K562 (cell line): ENCODE results near the gene FGF14. TPM values are rescaled to one million over a fixed set of nuclear protein-coding genes. Genes with fewer than 3 reads are reported as not detected.

Experiments
- ATAC-seq: fragments of 200-7000 bp; cut with Tn5 transposase; 3 replicates; pipeline ENCODE4 v1.9.1; 2020; ENCODE audit warnings: moderate library complexity
- BruUV-seq: library from RNA; stranded (reverse); fragments of 400-500 nt; replicated peaks from 2 replicates; lab custom pipeline; 2021; lab: Mats Ljungman, UMichigan
- CTCF ChIA-PET: fragments of 300-600 bp; formaldehyde crosslinking; extraction: SDS; loops from one replicate; lab custom pipeline; 2021; ENCODE audit warnings: low intra/inter-chr PET ratio; lab: Yijun Ruan, JAX
- POLR2A ChIA-PET: fragments of 300-600, 350-650 bp; sonication (Branson Sonifier 250); formaldehyde crosslinking; extraction: SDS; loops from one replicate; lab custom pipeline; 2021; ENCODE audit warnings: antibody characterized with exemption, inconsistent platforms; lab: Yijun Ruan, JAX
- DNase-seq, 4 experiments: peaks; one replicate each; pipeline versions ENCODE4 v3.0.0 to v3.0.0-alpha.2; 2011 to 2018; ENCODE audit warnings: low spot score in 3 of 4, mixed read lengths in 3 of 4; ENCODE audit errors: extremely low read depth in 1 of 4
- FAIRE-seq: peaks from 2 replicates; lab custom pipeline; 2011; peaks lifted over from hg19 to GRCh38; lab: Jason Lieb, UNC
- H2AFZ ChIP-seq: 2 replicates; pipeline ENCODE4 v1.6.0; 2011; ENCODE audit warnings: low read depth, low read length, control low read depth, inconsistent platforms
- H3K27ac ChIP-seq: fragments of 200-600 bp; 3 replicates; pipeline ENCODE4 v1.8.0; 2011; ENCODE audit warnings: low read depth, mild to moderate bottlenecking, control low read depth, inconsistent platforms, low read length, moderate library complexity, mixed read lengths; ENCODE audit errors: extremely low read depth
- H3K27me3 ChIP-seq, 2 experiments: fragments of 300-600 bp in 1 of 2; 2 replicates in 1 of 2; 3 replicates in 1 of 2; pipeline versions ENCODE4 v1.6.0 to v1.8.0; 2011; ENCODE audit warnings: inconsistent platforms in 2 of 2, low read length in 2 of 2, mild to moderate bottlenecking in 1 of 2, mixed read lengths in 1 of 2, moderate library complexity in 1 of 2; ENCODE audit not compliant: control insufficient read depth in 2 of 2, insufficient read depth in 2 of 2
- H3K36me3 ChIP-seq: fragments of 300-600 bp; 3 replicates; pipeline ENCODE4 v1.8.0; 2011; ENCODE audit warnings: mild to moderate bottlenecking, low read length, inconsistent platforms; ENCODE audit not compliant: control insufficient read depth, insufficient read depth
- H3K4me1 ChIP-seq, 2 experiments: fragments of 200-600 bp in 1 of 2; replicated peaks in 1 of 2; 2 replicates in 1 of 2; 3 replicates in 1 of 2; pipeline versions ENCODE4 v1.5.1 to v1.8.0; 2011; ENCODE audit warnings: inconsistent platforms in 2 of 2, low read length in 2 of 2, mild to moderate bottlenecking in 1 of 2, mixed read lengths in 1 of 2, moderate library complexity in 1 of 2; ENCODE audit not compliant: control insufficient read depth in 2 of 2, insufficient read depth in 2 of 2
- H3K4me2 ChIP-seq: 2 replicates; pipeline ENCODE4 v1.6.1; 2011; ENCODE audit warnings: low read length, control low read depth, inconsistent platforms, mixed read lengths; ENCODE audit not compliant: insufficient read depth
- H3K4me3 ChIP-seq: fragments of 200-600 bp; sonication (generic), shearing (Covaris generic); 2 replicates; pipeline ENCODE4 v1.5.1; 2016; ENCODE audit warnings: control low read depth, inconsistent platforms
- H3K79me2 ChIP-seq: fragments of 200-600 bp; 3 replicates; pipeline ENCODE4 v1.8.0; 2011; ENCODE audit warnings: low read length, inconsistent platforms; ENCODE audit not compliant: control insufficient read depth, insufficient read depth
- H3K9ac ChIP-seq, 2 experiments: 2 replicates each; pipeline versions ENCODE4 v1.6.0 to v1.6.1; 2011; ENCODE audit warnings: low read depth in 2 of 2, low read length in 2 of 2, control low read depth in 1 of 2, inconsistent platforms in 1 of 2, mild to moderate bottlenecking in 1 of 2, mixed read lengths in 1 of 2; ENCODE audit not compliant: insufficient read depth in 1 of 2
- H3K9me1 ChIP-seq: one replicate; pipeline ENCODE4 v1.6.0; 2011; ENCODE audit warnings: inconsistent platforms, mild to moderate bottlenecking, low read length, moderate library complexity; ENCODE audit not compliant: control insufficient read depth, insufficient read depth
- H3K9me3 ChIP-seq: replicated peaks from 2 replicates; pipeline ENCODE4 v1.5.1; 2011; ENCODE audit warnings: low read depth, low read length, inconsistent platforms; ENCODE audit not compliant: control insufficient read depth, insufficient read depth
- H4K20me1 ChIP-seq: replicated peaks from 2 replicates; pipeline ENCODE4 v1.6.1; 2011; ENCODE audit warnings: low read length, inconsistent platforms, mixed read lengths; ENCODE audit not compliant: control insufficient read depth, insufficient read depth
- DLX4 ChIP-seq: fragments of 250-450 bp; sonication (Bioruptor Pico); IDR thresholded peaks from 2 replicates; pipeline ENCODE4 v1.6.1; 2021; ENCODE audit warnings: mild to moderate bottlenecking
- NFE2L1 ChIP-seq: fragments of 450-650 bp; IDR thresholded peaks from 2 replicates; pipeline ENCODE4 v1.6.1; 2016; ENCODE audit warnings: missing genetic modification characterization, low read depth, mild to moderate bottlenecking, missing compliant biosample characterization, moderate library complexity, borderline replicate concordance
- TOE1 ChIP-seq, 2 experiments: fragments of 450-650 bp in 1 of 2; sonication (generic) in 1 of 2; formaldehyde crosslinking in 1 of 2; IDR thresholded peaks; 2 replicates each; pipeline versions ENCODE4 v1.7.1 to v1.8.0; 2016 to 2022; ENCODE audit warnings: borderline replicate concordance in 2 of 2, mild to moderate bottlenecking in 2 of 2, antibody characterized with exemption in 1 of 2, inconsistent platforms in 1 of 2, low read depth in 1 of 2, missing genetic modification reagents in 1 of 2, moderate library complexity in 1 of 2
- ZNF445 ChIP-seq: fragments of 250-450 bp; sonication (Bioruptor Pico); IDR thresholded peaks from 2 replicates; pipeline ENCODE4 v1.4.0; 2020; ENCODE audit warnings: low read depth, mild to moderate bottlenecking, moderate library complexity
- WGBS: fragments of 100-300 bp; shearing (Covaris generic); methylation state at CpG from one replicate; pipeline ENCODE4 v1.1.6; 2016; ENCODE audit warnings: low coverage, mixed read lengths; ENCODE audit not compliant: insufficient coverage; ENCODE audit errors: missing lambda C conversion rate; 5-methylcytosine and 5-hydroxymethylcytosine counted together
- in situ Hi-C: fragments of 300-500 bp; cut with MboI; formaldehyde crosslinking; loops from 4 replicates; pipeline ENCODE4 v1.15.0; 2018; ENCODE audit warnings: inconsistent platforms, mixed read lengths
- intact Hi-C: fragments of 100-400 bp; cut with micrococcal nuclease; formaldehyde crosslinking; loops from 2 replicates; pipeline ENCODE4 v1.14.2; 2022
- polyA plus RNA-seq, 8 experiments: library from polyadenylated mRNA; depleted of rRNA in 4 of 8; stranded (reverse) in 5 of 8; unstranded in 3 of 8; fragments of >200 nt; fragmentation: Nextera tagmentation in 2 of 8; fragmentation: Illumina TruSeq in 1 of 8; extraction: Ambion mirVana in 2 of 8; extraction: Trizol in 1 of 8; gene quantifications; 2 replicates each; pipeline versions ENCODE4 v1.2.1 to v1.2.3, GENCODE V29; 2011 to 2014; ENCODE audit warnings: inconsistent platforms in 1 of 8, missing spikeins in 1 of 8
- total RNA-seq, 7 experiments: library from RNA; depleted of rRNA in 6 of 7; stranded (reverse); fragments of >200 nt in 6 of 7; fragmentation: Illumina TruSeq in 2 of 7; extraction: Trizol in 2 of 7; gene quantifications; 2 replicates each; pipeline versions ENCODE4 v1.2.1 to v1.2.3, GENCODE V29; 2011 to 2021; ENCODE audit warnings: low replicate concordance in 1 of 7
- TF ChIP-seq, protein P1 (sequence below): sonication (generic); IDR thresholded peaks from 2 replicates; pipeline ENCODE4 v1.6.1; 2016

The FGF14 gene
- total and polyA plus RNA-seq, 9 of the 15 experiments (the other 6 are each of a cell fraction or from before 2014, with no cell fraction given): not detected

- BruUV-seq: no TSS peak
- Histone ChIP-seq H3K36me3 (no peaks in the 10 kb centered on the region), H3K4me2 (no peak overlapping the region), H3K9ac (no peak overlapping the region), H4K20me1 (no peaks in the 10 kb centered on the region), H3K9me1 (no peaks in the 10 kb centered on the region), H2AFZ (no peak overlapping the region), H3K4me3 (no peak overlapping the region), H3K4me1 (no peaks in the 10 kb centered on the region)
- POLR2A ChIA-PET: no interaction called here
- ATAC-seq (no peak), DNase-seq (no peak), FAIRE-seq (no peak)
- intact Hi-C loops: no loop called here
- WGBS: 7% methylated on average over 7 of the region's 7 CpGs
- TF ChIP-seq DLX4 (CRISPR knock-in tag): no peak
- TF ChIP-seq TOE1 (IDR thresholded peaks at IDR 0.05; ENCODE audit: borderline replicate concordance): no peak
- no peak for TF ChIP-seq TOE1 (CRISPR knock-in tag; IDR thresholded peaks at IDR 0.05; ENCODE audit: borderline replicate concordance, low read depth)
- TF ChIP-seq NFE2L1 (tag): no peak
- TF ChIP-seq, protein P1, sequence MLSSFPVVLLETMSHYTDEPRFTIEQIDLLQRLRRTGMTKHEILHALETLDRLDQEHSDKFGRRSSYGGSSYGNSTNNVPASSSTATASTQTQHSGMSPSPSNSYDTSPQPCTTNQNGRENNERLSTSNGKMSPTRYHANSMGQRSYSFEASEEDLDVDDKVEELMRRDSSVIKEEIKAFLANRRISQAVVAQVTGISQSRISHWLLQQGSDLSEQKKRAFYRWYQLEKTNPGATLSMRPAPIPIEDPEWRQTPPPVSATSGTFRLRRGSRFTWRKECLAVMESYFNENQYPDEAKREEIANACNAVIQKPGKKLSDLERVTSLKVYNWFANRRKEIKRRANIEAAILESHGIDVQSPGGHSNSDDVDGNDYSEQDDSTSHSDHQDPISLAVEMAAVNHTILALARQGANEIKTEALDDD: no peak
- no peak for TF ChIP-seq ZNF445 (CRISPR knock-in tag)
- TF ChIP-seq, all 486 proteins: peak for 0
- CTCF ChIA-PET: no interaction called here
- Histone ChIP-seq H3K27me3 (no peaks in the 10 kb centered on the region), H3K79me2 (no peaks in the 10 kb centered on the region), H3K27ac (no peak overlapping the region), H3K9me3 (no peaks in the 10 kb centered on the region)
- in situ Hi-C loops: no loop called here
Measured at GRCh38 chr13:102039264-102039663, 362.6 kb downstream of the FGF14 start.
